NCI-H2107 treated with DMSO at 0.1 percent for 48 hours (cell line): ENCODE data around the gene POMT1.
"Not testable (repeated sequence)": the region's sequence is repeated elsewhere in the genome, so short reads cannot be mapped to it uniquely, and the experiment has no call there.

Experiments
- DNase-seq: peaks from one replicate; lab custom pipeline; 2025; ENCODE audit not compliant: unreplicated experiment; lab: John Stamatoyannopoulos, UW

Gene POMT1, protein sequence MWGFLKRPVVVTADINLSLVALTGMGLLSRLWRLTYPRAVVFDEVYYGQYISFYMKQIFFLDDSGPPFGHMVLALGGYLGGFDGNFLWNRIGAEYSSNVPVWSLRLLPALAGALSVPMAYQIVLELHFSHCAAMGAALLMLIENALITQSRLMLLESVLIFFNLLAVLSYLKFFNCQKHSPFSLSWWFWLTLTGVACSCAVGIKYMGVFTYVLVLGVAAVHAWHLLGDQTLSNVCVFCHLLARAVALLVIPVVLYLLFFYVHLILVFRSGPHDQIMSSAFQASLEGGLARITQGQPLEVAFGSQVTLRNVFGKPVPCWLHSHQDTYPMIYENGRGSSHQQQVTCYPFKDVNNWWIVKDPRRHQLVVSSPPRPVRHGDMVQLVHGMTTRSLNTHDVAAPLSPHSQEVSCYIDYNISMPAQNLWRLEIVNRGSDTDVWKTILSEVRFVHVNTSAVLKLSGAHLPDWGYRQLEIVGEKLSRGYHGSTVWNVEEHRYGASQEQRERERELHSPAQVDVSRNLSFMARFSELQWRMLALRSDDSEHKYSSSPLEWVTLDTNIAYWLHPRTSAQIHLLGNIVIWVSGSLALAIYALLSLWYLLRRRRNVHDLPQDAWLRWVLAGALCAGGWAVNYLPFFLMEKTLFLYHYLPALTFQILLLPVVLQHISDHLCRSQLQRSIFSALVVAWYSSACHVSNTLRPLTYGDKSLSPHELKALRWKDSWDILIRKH

GRCh38 chr9:131502781-131503625 lies at the start of gene POMT1:
Gene POMT1, plus strand, starts transcription at chr9:131502918. Its CDS starts 1,301 bp downstream, at chr9:131504219.
- DNase-seq = peak; percentile 81

DNA sequence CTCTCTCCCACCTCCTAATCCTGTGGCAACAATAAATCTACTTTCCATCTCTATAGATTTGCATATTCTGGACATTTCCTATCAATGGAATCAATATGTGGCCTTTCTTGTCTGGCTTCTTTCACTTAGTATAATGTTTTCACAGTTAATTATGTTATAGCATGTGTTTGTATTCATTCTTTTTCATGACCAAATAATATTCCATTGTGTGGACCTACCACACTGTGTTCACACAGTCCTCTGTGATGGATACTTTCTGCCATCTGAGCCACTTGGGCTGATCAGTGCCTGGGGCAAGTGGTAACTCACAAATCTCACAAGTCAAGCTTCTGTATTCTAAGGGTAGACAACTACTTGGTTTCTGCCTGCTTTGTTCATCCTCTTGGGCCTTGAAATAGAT lies 48.7 kb upstream of the POMT1 start:
- DNase-seq = no peak

- not testable (repeated sequence) for DNase-seq
Observed at GRCh38 chr9:131455655-131456054, 47.1 kb upstream of the POMT1 start.

- DNase-seq = no peak
Observed at GRCh38 chr9:131457746-131458145, 45.0 kb upstream of the POMT1 start.

GRCh38 chr9:131459056-131459455 lies 43.7 kb upstream of the POMT1 start:
- no peak for DNase-seq

DNA sequence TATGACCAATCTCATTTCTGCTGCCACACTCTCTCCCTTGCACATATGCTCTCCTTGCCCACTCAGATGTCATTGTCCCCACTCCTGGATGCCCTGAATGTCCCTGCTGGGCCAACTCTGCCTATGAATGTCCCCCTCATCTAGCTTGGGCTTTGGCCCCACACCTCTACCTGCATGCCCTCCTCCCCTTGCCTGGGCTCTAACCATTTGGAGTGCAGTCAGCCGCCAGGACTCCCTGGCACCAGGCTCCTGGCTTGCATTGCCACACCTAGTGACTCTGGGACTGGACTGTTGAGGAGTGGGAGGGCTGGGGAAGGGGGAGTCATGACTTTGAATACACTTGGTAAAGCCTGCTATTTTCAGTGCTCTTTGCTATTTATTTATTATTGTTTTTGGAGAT lies 41.6 kb upstream of the POMT1 start:
- no peak for DNase-seq

DNA sequence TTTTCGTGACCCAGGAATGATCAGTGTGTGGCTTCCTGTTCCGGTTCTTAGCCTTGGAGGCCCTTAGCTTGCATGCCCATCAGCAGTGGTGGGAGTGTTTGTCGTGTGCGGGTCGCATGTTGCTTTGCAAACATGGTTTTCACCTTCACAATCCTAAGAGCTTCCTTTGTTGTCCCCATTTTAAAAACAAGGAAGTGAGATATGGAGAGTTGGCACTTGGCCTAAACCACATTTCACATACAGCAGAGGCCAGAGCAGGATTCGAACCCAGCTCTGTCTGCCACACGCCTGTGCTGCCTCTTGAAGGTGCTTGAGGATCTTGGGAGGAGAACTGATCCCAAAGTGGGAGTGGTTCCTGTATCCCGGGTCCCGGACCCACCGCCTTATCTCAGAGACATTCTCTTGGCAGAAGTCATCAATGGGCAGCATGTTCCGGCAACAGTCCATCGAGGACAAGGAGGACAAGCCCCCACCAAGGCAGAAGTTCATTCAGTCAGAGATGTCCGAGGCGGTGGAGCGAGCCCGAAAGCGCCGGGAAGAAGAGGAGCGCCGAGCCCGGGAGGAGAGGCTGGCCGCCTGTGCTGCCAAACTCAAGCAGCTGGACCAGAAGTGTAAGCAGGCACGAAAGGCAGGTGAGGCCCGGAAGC lies 38.2 kb upstream of the POMT1 start:
- DNase-seq = no peak

- DNase-seq = no peak
Observed at GRCh38 chr9:131465401-131465800, 37.3 kb upstream of the POMT1 start.

- DNase-seq = no peak
Observed at GRCh38 chr9:131467214-131467935, 35.3 kb upstream of the POMT1 start.

- DNase-seq = no peak
Observed at GRCh38 chr9:131468031-131468430, 34.7 kb upstream of the POMT1 start.

GRCh38 chr9:131469356-131469755 lies 33.4 kb upstream of the POMT1 start:
- DNase-seq = no peak

GRCh38 chr9:131469951-131470350 lies 32.8 kb upstream of the POMT1 start:
- no peak for DNase-seq

DNA sequence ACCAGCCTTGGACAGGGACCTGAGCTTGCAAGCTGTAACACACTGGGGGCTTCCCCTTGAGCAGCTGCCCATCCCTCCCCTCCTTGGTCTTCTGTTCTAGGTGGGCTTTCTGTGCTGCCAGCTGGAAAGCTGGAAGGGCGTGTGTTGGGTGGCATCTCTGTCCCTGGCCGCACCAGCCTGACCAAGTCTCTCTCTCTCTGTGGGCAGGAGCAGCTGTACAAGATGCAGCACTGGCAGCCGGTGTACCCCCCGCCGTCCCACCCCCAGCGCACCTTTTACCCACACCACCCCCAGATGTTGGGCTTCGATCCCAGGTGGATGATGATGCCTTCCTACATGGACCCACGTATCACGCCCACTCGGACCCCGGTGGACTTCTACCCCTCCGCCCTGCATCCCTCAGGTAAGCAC lies 32.1 kb upstream of the POMT1 start:
- DNase-seq = no peak

DNA sequence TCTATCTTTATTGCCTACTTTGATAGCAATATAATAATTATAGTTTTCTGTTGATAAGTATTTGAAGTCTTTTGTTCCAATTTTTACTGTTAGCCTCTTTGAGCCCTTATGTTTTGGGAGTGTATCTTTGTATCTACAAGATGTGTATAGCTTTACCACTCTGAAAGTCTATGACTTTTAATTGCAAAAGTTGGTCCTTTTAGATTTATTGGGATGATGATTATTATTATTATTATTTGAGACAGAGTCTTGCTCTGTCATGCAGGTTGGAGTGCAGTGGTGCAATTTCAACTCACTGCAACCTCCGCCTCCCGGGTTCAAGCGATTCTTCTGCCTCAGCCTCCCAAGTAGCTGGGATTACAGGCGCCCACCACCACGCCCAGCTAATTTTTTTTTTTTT lies 30.6 kb upstream of the POMT1 start:
- not testable (repeated sequence) for DNase-seq

GRCh38 chr9:131473198-131473885 lies 29.4 kb upstream of the POMT1 start:
- DNase-seq = no peak

DNA sequence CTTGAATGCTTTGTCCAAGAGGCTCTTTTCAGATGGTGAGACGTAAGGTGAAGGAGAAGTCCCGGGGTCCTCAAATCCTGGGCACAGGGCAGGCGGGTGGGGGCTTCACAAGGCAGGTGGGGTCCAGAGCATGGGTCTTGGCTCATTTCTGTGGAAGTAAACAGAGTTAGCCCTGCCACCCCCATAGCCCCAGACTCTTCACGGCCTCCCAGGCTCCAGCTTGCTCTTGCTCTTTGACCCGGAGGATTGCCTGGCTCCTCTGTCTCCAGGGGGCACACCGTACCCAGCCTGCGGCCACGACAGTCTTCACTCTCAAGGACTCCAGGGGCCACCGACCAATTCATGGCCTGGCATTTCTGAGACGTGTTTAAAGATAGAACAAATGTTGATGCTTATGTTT lies 28.8 kb upstream of the POMT1 start:
- DNase-seq = no peak

- DNase-seq = no peak
Observed at GRCh38 chr9:131474711-131475110, 28.0 kb upstream of the POMT1 start.

GRCh38 chr9:131475111-131475955 lies 27.4 kb upstream of the POMT1 start:
- DNase-seq = no peak
